ENCODE data around the gene GET3.
A peak's percentile ranks its signal among the peaks of the same experiment; 100 is the strongest.

Gene GET3

GRCh38 chr19:12779162-12779993 is 42.1 kb downstream of the GET3 start:
- DNase-seq (ENCODE audit: low spot score): no peak

- no peak for DNase-seq (ENCODE audit: low spot score)
These were observed 44.8 kb downstream of the GET3 start for GRCh38 chr19:12782174-12782423.

- peak; percentile 64 for DNase-seq (ENCODE audit: low spot score)
These were observed 45.4 kb downstream of the GET3 start for GRCh38 chr19:12782424-12783290.

- no peak for DNase-seq (ENCODE audit: low spot score)
These were observed 46.1 kb downstream of the GET3 start for GRCh38 chr19:12783291-12783848.

- DNase-seq (ENCODE audit: low spot score): no peak
These were observed 46.6 kb downstream of the GET3 start for GRCh38 chr19:12783849-12784393.

GRCh38 chr19:12784394-12784870 is 47.1 kb downstream of the GET3 start:
- DNase-seq (ENCODE audit: low spot score): no peak

- DNase-seq (ENCODE audit: low spot score): no peak
These were observed 47.7 kb downstream of the GET3 start for GRCh38 chr19:12784871-12785430.

GRCh38 chr19:12785431-12786031 is 48.2 kb downstream of the GET3 start:
- DNase-seq (ENCODE audit: low spot score): no peak

- DNase-seq (ENCODE audit: low spot score): no peak
These were observed 49.0 kb downstream of the GET3 start for GRCh38 chr19:12786141-12786870.

- DNase-seq (ENCODE audit: low spot score): no peak
These were observed 49.7 kb downstream of the GET3 start for GRCh38 chr19:12786952-12787351.

GRCh38 chr19:12787458-12787857 is 50.2 kb downstream of the GET3 start:
- no peak for DNase-seq (ENCODE audit: low spot score)

- DNase-seq (ENCODE audit: low spot score): no peak
These were observed 50.9 kb downstream of the GET3 start for GRCh38 chr19:12788042-12788681.

GRCh38 chr19:12788682-12789097 is 51.4 kb downstream of the GET3 start:
- DNase-seq (ENCODE audit: low spot score): peak; percentile 64

- DNase-seq (ENCODE audit: low spot score): peak; percentile 46
These were observed 52.0 kb downstream of the GET3 start for GRCh38 chr19:12789098-12789903.

GRCh38 chr19:12789904-12790619 is 52.8 kb downstream of the GET3 start:
- peak; percentile 89 for DNase-seq (ENCODE audit: low spot score)

- no peak for DNase-seq (ENCODE audit: low spot score)
These were observed 53.5 kb downstream of the GET3 start for GRCh38 chr19:12790628-12791344.

GRCh38 chr19:12791345-12792050 is 54.2 kb downstream of the GET3 start, which contains the start of gene JUNB:
JUNB (plus strand) TSS chr19:12791486; CDS start chr19:12791772, 286 bp downstream.
- DNase-seq (ENCODE audit: low spot score): peak; percentile 91
